Measurements from ENCODE around the gene SDHAF3. TPM values are rescaled to one million over a fixed set of nuclear protein-coding genes. Genes with fewer than 3 reads are reported as not detected.
"Not testable (repeated sequence)": the region's sequence is repeated elsewhere in the genome, so short reads cannot be mapped to it uniquely, and the experiment has no call there.

Gene SDHAF3
- total RNA-seq (10 to 100 TPM; 19.7 to 27.0 (median 21.9) TPM), polyA plus RNA-seq (20.3 TPM)
- long read RNA-seq, donor 1, transcript SDHAF3-202 (2 exons, 2,060 nt): major isoform, 25 of 25 reads
- long read RNA-seq, donor 1, partial matches to known transcripts: 0 of 25 reads
- long read RNA-seq, donor 1, other reads (novel, unspliced or antisense): 0 of 25 reads
- long read RNA-seq, donor 2, transcript SDHAF3-202 (2 exons, 2,060 nt): major isoform, 17 of 18 reads
- long read RNA-seq, donor 2, partial matches to known transcripts: 0 of 18 reads
- long read RNA-seq, donor 2, other reads (novel, unspliced or antisense): 0 of 18 reads
- long read RNA-seq, donor 3, transcript SDHAF3-202 (2 exons, 2,060 nt): major isoform, 24 of 25 reads
- long read RNA-seq, donor 3, partial matches to known transcripts: 0 of 25 reads
- long read RNA-seq, donor 3, other reads (novel, unspliced or antisense): 0 of 25 reads
- long read RNA-seq, donor 4, transcript SDHAF3-202 (2 exons, 2,060 nt): major isoform, 20 of 21 reads
- long read RNA-seq, donor 4, partial matches to known transcripts: 0 of 21 reads
- long read RNA-seq, donor 4, other reads (novel, unspliced or antisense): 0 of 21 reads

DNA sequence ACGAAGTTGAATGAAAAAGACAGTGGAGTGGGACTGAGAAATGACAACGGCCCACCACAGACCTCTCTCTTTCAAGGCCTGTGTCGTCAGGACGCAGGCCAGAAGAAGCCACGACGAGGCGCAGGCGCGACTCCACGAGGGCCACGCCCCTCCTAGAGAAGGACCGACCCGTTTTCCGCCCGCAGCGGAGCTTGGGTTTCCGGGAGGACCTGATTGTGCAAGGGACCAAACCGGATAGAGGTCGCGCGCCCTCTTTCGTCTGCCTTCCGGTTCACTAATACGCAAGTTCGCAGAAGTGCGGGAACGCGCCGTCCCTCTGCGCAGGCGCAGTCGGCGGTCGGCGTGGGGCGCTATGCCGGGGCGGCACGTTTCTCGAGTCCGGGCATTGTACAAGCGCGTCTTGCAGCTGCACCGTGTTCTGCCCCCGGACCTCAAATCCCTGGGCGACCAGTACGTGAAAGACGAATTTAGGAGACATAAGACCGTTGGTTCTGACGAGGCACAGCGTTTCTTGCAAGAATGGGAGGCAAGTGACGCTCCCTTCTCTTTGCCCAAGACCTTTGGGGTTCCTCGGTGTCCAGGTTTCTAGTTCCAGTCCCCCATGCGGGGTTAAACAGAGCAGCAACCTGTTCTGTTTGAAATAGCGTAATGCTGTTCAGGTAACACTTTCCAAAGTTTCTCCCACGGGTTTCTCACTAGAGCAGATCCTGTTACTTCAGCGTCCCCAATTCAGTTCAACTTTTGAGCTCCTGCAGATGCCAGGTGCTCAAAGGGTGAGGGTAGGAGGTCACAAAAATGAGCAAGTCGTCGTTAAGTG, at the start of gene SDHAF3:
Gene SDHAF3 (plus strand): TSS at position 327 of the 817 bp plus-strand sequence. CDS start 26 bp downstream, at position 353.
- no peaks in the 10 kb centered on the region for H3K9me3 ChIP-seq (ENCODE audit: control insufficient read depth, low read length)
- H3K27me3 ChIP-seq (ENCODE audit: control insufficient read depth, insufficient read depth): no peaks in the 10 kb centered on the region
- peak within 1 kb of the TSS; percentile 53 for H3K4me3 ChIP-seq (ENCODE audit: low read length)
- peak; percentile 99 to 100 for ATAC-seq
- peak; percentile 98 to 99 (median 99) for DNase-seq
- WGBS: under 1% methylated on average over 59 of the region's 59 CpGs
- H3K4me1 ChIP-seq (ENCODE audit: control insufficient read depth, insufficient read depth, low read length): no peaks in the 10 kb centered on the region
- H3K27ac ChIP-seq (ENCODE audit: low read length): peak within 1 kb of the TSS; percentile 49
- intact Hi-C loops (cut with DNase I): no loop called here

DNA sequence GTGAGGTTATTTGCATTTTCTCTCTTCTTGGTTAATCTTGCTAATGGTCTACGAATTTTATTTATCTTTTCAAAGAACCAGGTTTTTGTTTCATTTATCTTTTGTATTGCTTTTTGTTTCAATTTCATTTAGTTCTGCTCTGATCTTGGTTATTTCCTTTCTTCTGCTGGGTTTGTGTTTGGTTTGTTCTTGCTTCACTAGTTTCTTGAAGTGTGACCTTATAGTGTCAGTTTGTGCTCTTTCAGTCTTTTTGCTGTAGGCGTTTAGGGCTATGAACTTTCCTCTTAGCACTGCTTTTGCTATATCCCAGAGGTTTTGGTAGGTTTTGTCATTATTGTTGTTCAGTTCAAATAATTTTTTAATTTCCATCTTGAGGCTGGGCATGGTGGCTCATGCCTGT, 45.5 kb upstream of the SDHAF3 start:
- H3K27me3 ChIP-seq (ENCODE audit: control insufficient read depth, insufficient read depth); intact Hi-C loops (cut with DNase I); DNase-seq; H3K27ac ChIP-seq (ENCODE audit: low read length); ATAC-seq; H3K4me1 ChIP-seq (ENCODE audit: control insufficient read depth, insufficient read depth, low read length); H3K4me3 ChIP-seq (ENCODE audit: low read length); H3K9me3 ChIP-seq (ENCODE audit: control insufficient read depth, low read length): not testable (repeated sequence)
- WGBS: 56% methylated on average over 2 of the region's 2 CpGs

DNA sequence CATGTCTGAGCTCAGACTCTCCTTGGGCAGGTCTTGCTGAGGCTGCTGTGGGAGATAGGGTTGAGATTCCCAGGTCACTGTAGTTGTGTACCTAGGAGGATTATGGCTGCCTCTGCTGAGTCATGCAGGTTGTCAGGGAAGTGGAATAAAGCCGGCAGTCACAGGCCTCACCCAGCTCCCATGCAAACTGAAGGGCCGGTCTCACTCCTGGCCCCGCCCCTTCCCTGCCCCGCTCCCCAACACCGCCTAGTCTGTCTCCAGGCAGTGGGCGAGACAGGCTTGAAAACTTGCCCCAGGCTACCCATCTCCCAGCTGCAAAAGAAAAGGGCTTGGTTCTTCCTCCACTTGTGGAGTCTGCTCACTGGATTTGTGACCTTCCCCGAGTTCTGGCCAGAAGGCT, 41.6 kb upstream of the SDHAF3 start:
- ATAC-seq: no peak
- Histone ChIP-seq H3K27ac (ENCODE audit: low read length) (no peak overlapping the region), H3K27me3 (ENCODE audit: control insufficient read depth, insufficient read depth) (no peaks in the 10 kb centered on the region), H3K4me1 (ENCODE audit: control insufficient read depth, insufficient read depth, low read length) (no peaks in the 10 kb centered on the region), H3K4me3 (ENCODE audit: low read length) (no peak overlapping the region), H3K9me3 (ENCODE audit: control insufficient read depth, low read length) (no peaks in the 10 kb centered on the region)
- intact Hi-C loops (cut with DNase I): no loop called here
- 67% methylated on average over 7 of the region's 7 CpGs for WGBS
- DNase-seq: no peak

DNA sequence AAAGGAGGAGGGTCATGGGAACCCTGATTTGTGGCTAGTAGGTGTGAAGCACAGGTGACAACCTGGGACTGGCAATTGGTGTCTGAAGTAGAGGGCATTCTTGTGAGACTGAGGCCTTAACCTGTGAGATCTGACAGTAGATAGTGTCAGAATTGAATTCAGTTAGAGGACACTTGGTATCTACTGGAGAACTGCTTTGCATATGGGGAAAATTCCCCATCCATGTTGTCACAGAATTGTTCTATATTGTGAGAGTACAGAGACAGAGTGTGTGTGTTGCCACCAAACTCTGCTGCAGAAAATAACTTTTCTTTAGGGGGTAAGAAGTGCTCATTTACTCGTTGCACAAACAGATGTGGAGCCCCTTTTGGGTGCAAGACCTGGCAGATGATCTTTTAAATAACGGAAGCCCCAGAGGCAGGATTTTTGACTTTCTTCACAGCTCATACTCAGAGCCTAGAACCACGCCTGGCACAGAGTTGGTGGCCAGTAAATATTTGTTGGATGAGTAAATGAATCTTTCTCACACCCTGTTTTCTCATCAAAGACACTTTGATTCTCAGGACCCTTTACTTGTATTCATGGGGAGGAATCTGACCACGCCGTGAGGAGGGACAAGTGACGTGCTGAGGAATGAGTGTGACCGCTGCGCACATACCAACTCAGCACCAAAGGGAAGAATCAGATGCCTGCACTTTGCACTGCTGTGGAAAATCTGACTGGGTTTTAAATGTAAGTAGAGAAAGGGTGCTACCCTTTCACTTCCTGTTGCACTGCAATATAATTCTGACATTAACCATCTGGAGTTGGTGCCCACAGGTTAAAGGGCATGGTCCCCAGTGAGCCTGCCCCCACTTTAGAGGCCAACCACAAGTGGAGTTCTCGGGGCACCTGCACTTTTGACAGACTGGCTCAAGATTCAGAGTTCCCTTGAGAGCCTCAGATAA, 39.2 kb upstream of the SDHAF3 start:
- intact Hi-C loops (cut with DNase I): no loop called here
- no peak overlapping the region for H3K4me3 ChIP-seq (ENCODE audit: low read length)
- no peaks in the 10 kb centered on the region for H3K4me1 ChIP-seq (ENCODE audit: control insufficient read depth, insufficient read depth, low read length)
- DNase-seq (no peak), ATAC-seq (no peak)
- H3K27ac ChIP-seq (ENCODE audit: low read length): no peak overlapping the region
- H3K27me3 ChIP-seq (ENCODE audit: control insufficient read depth, insufficient read depth): no peaks in the 10 kb centered on the region
- no peaks in the 10 kb centered on the region for H3K9me3 ChIP-seq (ENCODE audit: control insufficient read depth, low read length)
- 67% methylated on average over 9 of the region's 9 CpGs for WGBS

DNA sequence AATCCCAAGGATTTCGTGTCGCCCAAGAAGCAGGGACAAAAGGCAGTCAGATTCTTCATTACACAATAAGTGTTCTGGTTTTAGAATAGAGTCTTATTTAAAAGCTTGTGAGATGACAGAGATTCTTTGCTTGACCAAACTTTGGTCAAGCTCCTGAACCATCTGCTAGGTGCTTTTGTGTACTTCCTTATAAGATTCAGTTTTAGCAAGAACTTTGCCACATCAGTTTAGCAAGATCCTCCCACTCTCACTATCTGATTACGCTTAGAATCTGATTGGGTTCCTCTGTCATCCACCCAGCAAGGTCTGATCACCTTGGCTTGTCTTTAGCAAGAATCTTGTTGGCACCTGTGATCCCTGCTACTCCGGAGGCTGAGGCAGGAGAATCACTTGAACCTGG, 38.2 kb upstream of the SDHAF3 start:
- Histone ChIP-seq H3K27me3 (ENCODE audit: control insufficient read depth, insufficient read depth) (no peaks in the 10 kb centered on the region), H3K4me1 (ENCODE audit: control insufficient read depth, insufficient read depth, low read length) (no peaks in the 10 kb centered on the region), H3K4me3 (ENCODE audit: low read length) (no peak overlapping the region), H3K27ac (ENCODE audit: low read length) (no peak overlapping the region), H3K9me3 (ENCODE audit: control insufficient read depth, low read length) (no peaks in the 10 kb centered on the region)
- DNase-seq (no peak), ATAC-seq (no peak)
- intact Hi-C loops (cut with DNase I): no loop called here
- 80% methylated on average over 4 of the region's 4 CpGs for WGBS

DNA sequence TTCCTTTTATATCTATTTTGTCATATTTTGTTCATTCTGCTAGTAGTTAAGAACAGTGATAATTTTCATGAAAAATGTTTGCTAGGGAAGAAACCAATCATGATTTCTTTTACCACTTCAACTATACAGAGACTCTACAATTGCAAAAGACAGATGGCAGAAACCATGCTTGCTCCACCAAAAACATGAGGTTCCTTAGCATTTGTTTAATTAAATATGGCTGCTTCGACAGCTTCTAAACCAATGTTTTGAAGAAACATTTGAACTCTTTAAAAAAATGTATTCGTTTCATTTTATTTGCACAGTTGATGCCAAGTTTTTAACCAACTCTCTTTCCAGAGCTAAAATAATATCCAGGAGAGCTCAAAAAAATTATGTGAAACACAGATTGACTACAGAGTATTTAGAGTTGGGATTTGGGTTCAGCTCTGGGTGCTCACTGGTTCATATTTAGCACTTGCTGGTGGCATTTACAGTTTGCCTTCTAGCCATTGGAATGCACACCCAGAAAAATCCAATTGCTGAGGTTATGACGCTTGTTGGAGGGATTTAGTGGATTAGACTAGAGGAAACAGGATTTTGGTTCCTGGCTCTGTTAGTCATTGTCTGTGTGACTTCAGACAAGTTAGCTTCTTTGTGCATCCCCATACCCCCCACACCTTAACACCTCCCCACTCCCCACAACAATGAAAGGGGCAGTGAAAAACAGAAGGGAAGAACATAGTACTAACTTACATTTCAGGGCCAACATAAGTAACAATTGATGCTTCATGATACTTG, 35.8 kb upstream of the SDHAF3 start:
- Histone ChIP-seq H3K27me3 (ENCODE audit: control insufficient read depth, insufficient read depth) (no peaks in the 10 kb centered on the region), H3K4me3 (ENCODE audit: low read length) (no peak overlapping the region), H3K4me1 (ENCODE audit: control insufficient read depth, insufficient read depth, low read length) (no peaks in the 10 kb centered on the region), H3K27ac (ENCODE audit: low read length) (no peak overlapping the region), H3K9me3 (ENCODE audit: control insufficient read depth, low read length) (no peaks in the 10 kb centered on the region)
- intact Hi-C loops (cut with DNase I): no loop called here
- DNase-seq (no peak), ATAC-seq (no peak)
- 62% methylated on average over 3 of the region's 3 CpGs for WGBS

DNA sequence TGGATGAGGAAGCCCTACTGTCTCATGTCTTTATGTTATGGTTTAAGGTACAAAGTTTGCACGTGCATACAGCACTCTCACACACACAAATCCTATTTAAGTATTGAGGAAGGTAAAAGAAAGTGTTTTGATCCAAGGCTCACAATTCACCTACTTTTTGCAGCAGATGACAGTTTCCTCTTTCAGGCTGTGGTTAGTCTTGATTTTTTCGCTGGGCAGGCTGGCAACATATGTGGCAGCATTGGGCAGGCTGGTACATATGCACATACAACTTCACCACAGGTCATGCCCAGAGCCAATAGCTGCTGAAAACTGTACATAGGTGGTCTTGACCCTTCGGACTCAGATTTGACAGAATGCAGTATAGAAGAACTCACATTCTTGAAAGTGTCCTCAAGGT, 29.1 kb upstream of the SDHAF3 start:
- no peak for ATAC-seq
- intact Hi-C loops (cut with DNase I): no loop called here
- Histone ChIP-seq H3K9me3 (ENCODE audit: control insufficient read depth, low read length) (no peaks in the 10 kb centered on the region), H3K4me1 (ENCODE audit: control insufficient read depth, insufficient read depth, low read length) (no peaks in the 10 kb centered on the region), H3K27ac (ENCODE audit: low read length) (no peak overlapping the region), H3K4me3 (ENCODE audit: low read length) (no peak overlapping the region), H3K27me3 (ENCODE audit: control insufficient read depth, insufficient read depth) (no peaks in the 10 kb centered on the region)
- 57% methylated on average over 3 of the region's 3 CpGs for WGBS
- no peak for DNase-seq

DNA sequence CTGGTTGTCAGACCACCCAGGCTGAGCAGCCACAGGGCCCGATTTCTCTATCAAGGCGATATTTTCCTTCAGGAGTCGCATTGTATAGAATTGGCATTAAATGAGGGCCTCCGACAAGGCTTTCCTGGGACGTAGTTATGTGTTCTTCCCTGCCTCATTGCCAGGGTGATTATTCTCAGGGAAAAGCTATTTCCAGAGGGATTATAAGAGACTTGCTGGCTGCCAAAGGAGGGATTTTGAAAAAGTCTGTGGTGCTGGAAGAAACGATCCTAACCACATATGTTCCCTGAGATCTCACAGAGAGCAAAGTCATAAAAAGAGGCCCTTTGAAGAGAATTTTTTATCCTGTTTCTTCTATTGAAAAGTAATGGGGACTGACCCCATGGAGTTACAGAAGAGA, 27.7 kb upstream of the SDHAF3 start:
- 78% methylated on average over 6 of the region's 6 CpGs for WGBS

DNA sequence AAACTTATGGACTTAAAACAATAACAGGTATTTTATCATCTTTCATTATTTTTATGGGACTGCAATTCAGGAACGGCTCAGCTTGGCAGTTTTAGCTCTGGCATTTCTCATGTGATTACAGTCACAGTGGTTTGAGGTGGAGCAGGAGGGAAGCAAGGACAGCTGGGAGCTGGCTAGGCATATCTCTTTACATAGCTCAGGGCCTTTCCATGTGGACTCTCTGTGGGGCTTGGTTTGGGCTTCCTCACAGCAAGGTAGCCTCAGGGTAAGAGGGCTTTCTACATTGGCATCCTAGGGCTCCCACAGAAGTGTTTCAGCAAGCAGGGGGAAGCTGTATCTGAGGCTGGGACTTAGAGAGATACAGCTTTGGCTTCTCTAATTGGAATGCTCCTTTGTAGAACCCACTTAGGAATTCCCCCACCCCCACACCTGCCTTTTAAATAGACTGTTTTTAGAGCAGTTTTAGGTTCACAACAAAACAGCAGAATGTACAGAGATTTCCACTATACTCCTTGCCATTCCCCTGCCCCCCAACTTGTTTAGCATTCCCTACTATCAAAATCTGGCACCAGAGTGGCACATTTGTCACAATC, 26.6 kb upstream of the SDHAF3 start:
- no peaks in the 10 kb centered on the region for H3K27me3 ChIP-seq (ENCODE audit: control insufficient read depth, insufficient read depth)
- no peak for ATAC-seq
- no peak overlapping the region for H3K27ac ChIP-seq (ENCODE audit: low read length)
- no peaks in the 10 kb centered on the region for H3K9me3 ChIP-seq (ENCODE audit: control insufficient read depth, low read length)
- H3K4me3 ChIP-seq (ENCODE audit: low read length): no peak overlapping the region
- WGBS: 64% methylated on average over 1 of the region's 1 CpG
- no peaks in the 10 kb centered on the region for H3K4me1 ChIP-seq (ENCODE audit: control insufficient read depth, insufficient read depth, low read length)
- intact Hi-C loops (cut with DNase I): no loop called here
- no peak for DNase-seq

More for the DNA sequence above, 27.7 kb upstream of the SDHAF3 start:
- ATAC-seq (no peak), DNase-seq (no peak)
- intact Hi-C loops (cut with DNase I): no loop called here
- Histone ChIP-seq H3K9me3 (ENCODE audit: control insufficient read depth, low read length) (no peaks in the 10 kb centered on the region), H3K4me3 (ENCODE audit: low read length) (no peak overlapping the region), H3K27ac (ENCODE audit: low read length) (no peak overlapping the region), H3K4me1 (ENCODE audit: control insufficient read depth, insufficient read depth, low read length) (no peaks in the 10 kb centered on the region), H3K27me3 (ENCODE audit: control insufficient read depth, insufficient read depth) (no peaks in the 10 kb centered on the region)
